ENCODE data around the gene TANGO6.
A peak's percentile ranks its signal among the peaks of the same experiment; 100 is the strongest.

The TANGO6 gene

DNA sequence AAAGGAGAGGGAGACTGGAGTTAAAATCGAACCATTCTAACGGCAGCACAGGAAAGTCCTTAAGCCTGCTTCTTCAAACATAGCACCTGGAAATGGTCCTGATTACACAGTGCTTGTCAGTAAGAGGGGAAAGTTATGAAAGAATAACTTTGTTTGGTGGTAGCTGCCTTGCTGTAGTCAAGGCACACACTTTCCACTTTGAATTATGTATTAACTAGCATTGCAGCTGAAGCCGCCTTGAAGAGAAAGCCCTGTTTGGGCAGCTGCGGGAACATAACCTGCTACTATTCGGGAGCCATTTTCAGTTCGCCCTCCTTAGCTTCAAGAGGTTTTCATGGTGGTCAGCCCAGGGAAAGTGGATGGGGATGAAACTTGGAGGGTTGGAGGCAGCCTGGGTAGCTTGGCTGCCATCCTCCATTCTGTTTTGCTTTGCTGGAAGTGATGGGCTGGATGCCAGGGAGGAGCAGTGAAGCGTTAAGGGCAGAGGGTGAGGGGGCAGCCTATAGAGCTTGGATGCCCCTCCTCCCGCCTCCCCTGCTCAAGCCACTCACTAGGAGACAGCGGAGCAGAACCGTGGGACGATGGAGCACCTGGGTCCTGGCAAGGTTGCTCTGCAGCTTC is 256.9 kb downstream of the TANGO6 start:
- no peak for DNase-seq (ENCODE audit: low spot score)

GRCh38 chr16:69105501-69106361 is 262.4 kb downstream of the TANGO6 start, which contains the start of gene HAS3:
HAS3 (plus strand) TSS chr16:69105653; CDS start chr16:69109396, 3,743 bp downstream.
- peak; percentile 84 for DNase-seq (ENCODE audit: low spot score)

DNA sequence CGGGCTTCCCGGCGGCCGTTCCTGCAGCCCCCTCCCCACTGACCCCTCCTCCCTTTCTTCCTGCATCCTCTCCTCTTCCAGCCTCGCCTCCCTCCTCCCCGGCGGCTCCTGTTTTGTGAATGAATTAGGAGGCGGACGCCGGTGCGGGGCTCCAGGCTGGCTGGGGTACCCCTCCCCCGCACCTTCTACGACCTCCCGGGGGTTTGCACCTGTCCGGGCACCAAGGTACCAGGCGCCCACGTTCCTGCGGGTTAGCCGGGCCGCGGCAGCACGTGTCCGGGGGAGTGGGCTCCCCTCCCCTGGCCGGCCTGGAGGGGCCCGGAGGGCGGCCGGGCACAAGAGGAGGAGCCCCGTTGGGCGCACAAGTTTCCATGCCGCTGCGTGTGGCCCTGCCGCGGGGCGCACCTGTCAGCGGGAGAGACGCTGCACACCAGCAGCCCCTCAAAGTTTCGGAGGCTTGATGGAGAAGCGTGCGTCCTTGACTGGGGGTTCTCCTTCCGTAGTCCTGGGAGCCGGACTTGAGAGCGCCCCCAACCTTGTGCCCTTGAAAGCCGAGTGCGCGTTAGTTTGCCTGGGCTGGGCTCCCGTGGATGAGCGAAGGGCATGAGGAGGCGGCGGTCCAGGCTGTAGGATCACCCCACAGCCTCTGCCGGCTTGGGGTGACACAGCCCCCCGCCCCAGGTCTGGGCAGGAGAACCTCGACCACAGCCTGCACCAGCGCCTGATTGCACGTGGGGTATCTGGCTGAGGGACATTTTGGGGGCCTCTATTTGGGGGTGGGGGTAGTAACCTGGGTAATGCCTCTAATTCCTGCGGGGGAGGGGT is 263.4 kb downstream of the TANGO6 start:
- DNase-seq (ENCODE audit: low spot score), result peak; percentile 72

DNA sequence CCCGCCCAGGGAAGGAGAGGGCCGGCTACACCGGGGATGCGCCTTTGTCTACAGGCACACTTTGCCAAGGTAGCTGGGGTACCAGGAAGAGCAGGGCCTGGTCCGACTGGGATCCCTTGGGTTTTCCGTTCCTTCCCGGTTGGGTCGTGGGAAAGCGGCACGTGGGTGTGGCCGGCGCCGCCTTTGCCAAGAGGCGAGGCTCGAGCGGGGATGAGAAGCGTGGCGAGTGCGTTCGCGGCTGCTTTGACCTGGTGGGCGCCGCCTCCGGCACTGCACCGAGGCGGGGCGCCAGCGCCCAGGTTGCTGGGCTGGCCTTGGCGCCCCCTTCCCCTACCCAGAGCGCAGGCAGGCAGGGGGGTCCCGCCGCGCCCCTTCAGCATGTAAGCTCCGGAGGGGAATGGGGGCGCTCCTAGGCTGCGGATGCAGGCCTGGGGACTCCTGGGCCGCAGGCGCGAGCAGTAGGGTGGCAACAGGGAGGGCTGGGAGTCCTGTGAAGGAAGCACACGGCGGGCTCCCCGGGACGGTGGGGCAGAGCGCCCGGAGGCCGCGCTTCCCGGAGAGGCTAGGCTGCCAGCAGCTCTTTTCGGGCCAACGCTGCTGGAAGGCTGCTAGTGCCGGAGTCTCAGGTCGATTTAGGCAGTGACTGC is 264.1 kb downstream of the TANGO6 start:
- DNase-seq (ENCODE audit: low spot score), result peak; percentile 76

GRCh38 chr16:69108064-69108904 is 265.0 kb downstream of the TANGO6 start:
- peak; percentile 58 for DNase-seq (ENCODE audit: low spot score)

DNA sequence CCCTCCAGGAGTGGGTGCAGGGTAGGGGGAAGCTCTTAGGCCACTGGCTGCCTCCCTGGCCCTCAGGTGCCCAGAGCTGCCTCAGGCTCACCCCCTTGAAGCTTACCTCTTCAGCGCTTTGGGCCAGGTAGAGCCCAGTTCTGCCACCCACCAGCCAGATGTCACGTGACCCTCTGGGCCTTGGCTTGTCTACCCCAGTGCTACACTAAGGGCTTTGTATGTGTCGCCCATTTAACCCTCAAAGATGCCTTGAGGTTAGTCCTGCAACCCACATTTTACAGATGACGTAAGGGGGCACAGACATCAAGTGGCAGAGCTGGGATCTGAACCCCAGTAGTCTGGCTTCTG is 265.5 kb downstream of the TANGO6 start:
- no peak for DNase-seq (ENCODE audit: low spot score)

DNA sequence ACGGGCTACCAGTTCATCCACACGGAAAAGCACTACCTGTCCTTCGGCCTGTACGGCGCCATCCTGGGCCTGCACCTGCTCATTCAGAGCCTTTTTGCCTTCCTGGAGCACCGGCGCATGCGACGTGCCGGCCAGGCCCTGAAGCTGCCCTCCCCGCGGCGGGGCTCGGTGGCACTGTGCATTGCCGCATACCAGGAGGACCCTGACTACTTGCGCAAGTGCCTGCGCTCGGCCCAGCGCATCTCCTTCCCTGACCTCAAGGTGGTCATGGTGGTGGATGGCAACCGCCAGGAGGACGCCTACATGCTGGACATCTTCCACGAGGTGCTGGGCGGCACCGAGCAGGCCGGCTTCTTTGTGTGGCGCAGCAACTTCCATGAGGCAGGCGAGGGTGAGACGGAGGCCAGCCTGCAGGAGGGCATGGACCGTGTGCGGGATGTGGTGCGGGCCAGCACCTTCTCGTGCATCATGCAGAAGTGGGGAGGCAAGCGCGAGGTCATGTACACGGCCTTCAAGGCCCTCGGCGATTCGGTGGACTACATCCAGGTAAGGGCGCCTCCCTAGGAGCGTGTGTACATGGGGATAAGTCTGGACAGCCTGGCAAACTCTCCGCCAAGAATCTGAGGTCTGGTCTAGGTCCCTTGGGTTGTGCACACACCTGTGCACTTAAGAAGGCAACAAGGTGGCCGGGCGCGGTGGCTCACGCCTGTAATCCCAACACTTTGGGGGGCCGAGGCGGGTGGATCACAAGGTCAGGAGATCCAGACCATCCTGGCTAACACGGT is 266.3 kb downstream of the TANGO6 start:
- no peak for DNase-seq (ENCODE audit: low spot score)

DNA sequence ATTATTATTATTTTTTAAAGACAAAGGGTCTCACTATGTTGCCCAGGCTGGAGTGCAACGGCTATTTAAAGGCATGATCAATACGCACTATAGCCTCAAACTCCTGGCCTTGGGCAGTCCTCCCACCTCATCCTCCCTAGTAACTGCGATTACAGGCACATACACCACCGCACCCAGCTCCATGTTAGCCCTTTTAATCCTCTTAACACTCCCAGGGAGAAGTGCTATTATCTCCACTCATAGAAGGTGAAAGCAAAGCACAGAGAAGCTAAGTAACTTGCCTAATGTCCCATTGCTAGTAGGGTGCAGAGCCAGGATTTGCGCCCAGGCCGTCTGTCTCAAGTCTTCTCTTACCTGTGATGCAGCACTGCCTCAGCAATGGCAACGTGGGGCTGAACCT is 267.1 kb downstream of the TANGO6 start:
- DNase-seq (ENCODE audit: low spot score), result no peak

DNA sequence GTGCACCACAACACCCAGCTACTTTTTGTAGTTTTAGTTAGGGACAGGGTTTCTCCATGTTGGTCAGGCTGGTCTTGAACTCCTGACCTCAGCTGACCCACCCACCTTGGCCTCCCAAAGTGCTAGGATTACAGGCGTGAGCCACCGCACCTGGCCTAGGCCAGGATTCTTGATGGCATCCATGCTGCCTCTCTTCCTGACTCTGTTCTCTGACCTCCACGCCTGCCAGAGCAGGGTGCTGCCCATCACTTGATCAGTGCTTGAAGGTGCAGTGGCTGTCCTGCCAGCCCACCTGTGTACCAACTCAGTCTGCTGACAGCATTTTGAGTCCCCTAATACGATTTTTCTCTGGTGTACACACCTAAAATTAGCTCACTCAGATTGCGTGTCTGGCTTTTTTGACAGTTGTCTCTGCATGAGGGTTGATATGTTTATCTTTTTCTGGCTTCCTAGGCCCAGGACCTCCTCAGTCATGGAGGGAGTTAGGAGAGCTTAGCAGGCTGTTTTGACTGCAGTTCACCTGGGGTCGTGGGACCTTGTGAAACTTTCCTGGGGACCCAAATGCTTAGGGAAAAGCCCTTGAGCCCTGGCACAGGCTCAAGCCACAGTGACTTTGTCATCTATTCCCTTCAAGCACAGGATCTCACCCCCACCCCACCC is 268.0 kb downstream of the TANGO6 start:
- DNase-seq (ENCODE audit: low spot score), result no peak

DNA sequence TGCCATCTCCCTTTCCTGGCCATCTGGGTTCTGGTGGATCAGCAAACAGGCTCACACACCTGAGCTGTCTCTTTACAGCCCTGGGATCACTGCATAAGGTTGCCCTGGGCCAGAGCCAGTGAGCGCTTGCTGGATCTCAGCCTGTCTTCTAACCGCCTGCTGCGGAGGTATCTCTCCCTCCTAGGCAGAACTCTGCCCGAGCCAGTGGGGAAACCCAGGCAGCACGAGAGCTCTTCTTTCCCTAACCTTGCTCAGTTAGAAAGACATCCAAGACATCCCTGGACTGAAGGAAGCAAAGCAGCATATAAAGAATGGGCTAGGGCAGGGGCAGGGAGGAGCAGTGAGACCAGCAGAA is 268.5 kb downstream of the TANGO6 start:
- DNase-seq (ENCODE audit: low spot score), result no peak

- peak; percentile 83 for DNase-seq (ENCODE audit: low spot score)
Observed at GRCh38 chr16:69112285-69113129, 269.2 kb downstream of the TANGO6 start.

- DNase-seq (ENCODE audit: low spot score), result no peak
Observed at GRCh38 chr16:69113216-69113615, 269.9 kb downstream of the TANGO6 start.

DNA sequence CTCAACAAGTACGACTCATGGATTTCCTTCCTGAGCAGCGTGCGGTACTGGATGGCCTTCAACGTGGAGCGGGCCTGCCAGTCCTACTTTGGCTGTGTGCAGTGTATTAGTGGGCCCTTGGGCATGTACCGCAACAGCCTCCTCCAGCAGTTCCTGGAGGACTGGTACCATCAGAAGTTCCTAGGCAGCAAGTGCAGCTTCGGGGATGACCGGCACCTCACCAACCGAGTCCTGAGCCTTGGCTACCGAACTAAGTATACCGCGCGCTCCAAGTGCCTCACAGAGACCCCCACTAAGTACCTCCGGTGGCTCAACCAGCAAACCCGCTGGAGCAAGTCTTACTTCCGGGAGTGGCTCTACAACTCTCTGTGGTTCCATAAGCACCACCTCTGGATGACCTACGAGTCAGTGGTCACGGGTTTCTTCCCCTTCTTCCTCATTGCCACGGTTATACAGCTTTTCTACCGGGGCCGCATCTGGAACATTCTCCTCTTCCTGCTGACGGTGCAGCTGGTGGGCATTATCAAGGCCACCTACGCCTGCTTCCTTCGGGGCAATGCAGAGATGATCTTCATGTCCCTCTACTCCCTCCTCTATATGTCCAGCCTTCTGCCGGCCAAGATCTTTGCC is 271.1 kb downstream of the TANGO6 start:
- DNase-seq (ENCODE audit: low spot score), result no peak

DNA sequence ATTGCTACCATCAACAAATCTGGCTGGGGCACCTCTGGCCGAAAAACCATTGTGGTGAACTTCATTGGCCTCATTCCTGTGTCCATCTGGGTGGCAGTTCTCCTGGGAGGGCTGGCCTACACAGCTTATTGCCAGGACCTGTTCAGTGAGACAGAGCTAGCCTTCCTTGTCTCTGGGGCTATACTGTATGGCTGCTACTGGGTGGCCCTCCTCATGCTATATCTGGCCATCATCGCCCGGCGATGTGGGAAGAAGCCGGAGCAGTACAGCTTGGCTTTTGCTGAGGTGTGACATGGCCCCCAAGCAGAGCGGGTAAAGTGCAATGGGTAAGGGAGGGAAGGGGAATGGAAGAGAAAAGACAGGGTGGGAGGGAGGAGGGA is 271.6 kb downstream of the TANGO6 start:
- no peak for DNase-seq (ENCODE audit: low spot score)

GRCh38 chr16:69115361-69115760 is 272.0 kb downstream of the TANGO6 start:
- no peak for DNase-seq (ENCODE audit: low spot score)

GRCh38 chr16:69115837-69116236 is 272.5 kb downstream of the TANGO6 start:
- no peak for DNase-seq (ENCODE audit: low spot score)

DNA sequence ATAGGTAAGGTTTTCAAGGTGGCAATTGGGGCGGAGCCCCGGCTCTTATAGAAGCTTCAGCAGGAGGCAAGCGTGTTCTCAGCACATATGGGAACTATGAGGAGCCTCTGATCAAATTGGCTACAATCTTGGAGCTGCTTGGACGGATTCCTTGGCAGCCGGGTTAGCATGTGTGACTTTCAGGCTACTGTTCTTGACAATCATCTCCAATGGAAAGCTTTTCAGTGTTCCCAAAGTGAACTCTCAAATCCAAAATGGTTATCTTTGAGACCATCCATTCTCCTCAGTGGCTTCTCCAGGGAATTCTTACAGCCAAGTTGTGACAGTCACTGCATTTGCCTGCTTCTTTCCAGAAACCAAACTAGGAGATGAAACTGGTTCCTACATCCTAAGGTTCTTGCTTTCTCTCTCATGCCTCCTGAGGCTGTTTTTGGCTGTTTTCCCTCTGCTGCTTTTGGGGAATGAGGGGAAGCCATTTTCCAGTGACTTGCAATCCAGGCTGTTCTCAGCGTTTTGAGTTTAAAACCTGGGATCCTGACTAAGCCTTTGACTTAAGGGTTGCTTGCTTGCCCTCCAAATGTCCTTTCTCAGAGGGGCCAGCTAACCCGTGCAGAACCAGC is 273.0 kb downstream of the TANGO6 start:
- DNase-seq (ENCODE audit: low spot score), result no peak

DNA sequence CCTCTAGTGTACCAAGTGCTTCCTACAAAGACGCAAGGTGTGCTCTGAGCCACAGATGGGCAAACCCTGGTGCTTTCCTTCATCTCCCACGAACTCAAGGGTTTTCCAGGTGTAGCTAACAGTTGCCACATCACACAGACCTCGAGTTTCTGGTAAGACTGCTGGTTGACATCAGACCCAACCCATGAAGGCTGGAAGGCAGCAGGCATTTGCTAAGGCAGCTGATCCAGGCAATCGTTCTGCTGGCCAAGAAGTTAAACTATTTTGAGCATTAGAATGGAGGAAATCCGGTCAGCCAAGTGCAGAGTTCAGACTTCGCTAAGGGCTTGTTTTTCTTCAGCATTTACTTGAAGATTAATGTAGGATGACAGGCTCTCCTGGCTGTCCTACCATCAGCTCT is 273.6 kb downstream of the TANGO6 start:
- no peak for DNase-seq (ENCODE audit: low spot score)
